HG02571 (cell line): Measurements from ENCODE around the gene TMEM256.

ENCODE experiments used
- ATAC-seq: cut with Tn5 transposase; IDR thresholded peaks from one replicate; pipeline ENCODE4 v1.9.1; 2021; ENCODE audit warnings: mild to moderate bottlenecking, moderate library complexity; ENCODE audit not compliant: unreplicated experiment

The TMEM256 gene

DNA sequence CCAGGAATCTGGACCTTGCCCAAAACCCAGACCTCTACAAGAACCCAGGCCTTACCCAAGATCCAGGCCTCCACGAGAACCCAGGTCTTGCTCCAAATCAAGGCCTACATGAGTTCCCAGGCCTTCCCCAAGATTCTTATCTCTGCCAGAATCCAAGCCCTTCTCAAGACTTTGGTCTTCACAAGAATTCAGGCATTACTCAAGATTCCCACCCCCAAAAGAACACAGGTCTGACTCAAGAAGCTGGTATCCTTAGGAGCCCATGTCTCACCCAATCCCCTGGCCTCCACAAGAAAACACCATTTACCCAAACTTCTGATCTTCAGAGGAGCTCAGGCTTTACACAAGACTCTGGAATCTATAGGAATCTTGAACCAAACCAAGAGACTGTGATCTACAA is 27.3 kb upstream of the TMEM256 start:
- no peak for ATAC-seq

DNA sequence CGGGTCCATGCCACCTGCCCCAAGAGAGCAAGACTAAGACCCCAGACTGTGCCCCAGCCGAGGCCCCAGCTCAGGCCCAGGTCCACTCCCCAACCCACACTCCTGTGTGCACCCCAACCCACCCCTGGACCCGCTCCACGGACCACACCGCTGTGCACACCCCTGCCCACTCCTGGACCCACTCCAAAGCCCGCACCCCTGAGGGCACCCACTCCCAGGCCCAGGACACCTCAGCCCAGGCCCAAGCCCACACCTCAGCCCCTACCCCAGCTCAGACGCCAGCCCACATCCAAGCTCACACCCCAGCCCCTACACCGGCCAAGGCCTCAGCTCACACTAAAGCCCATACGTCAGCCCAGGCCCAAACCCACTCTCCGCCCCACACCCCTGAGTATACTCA is 25.8 kb upstream of the TMEM256 start:
- ATAC-seq = no peak

DNA sequence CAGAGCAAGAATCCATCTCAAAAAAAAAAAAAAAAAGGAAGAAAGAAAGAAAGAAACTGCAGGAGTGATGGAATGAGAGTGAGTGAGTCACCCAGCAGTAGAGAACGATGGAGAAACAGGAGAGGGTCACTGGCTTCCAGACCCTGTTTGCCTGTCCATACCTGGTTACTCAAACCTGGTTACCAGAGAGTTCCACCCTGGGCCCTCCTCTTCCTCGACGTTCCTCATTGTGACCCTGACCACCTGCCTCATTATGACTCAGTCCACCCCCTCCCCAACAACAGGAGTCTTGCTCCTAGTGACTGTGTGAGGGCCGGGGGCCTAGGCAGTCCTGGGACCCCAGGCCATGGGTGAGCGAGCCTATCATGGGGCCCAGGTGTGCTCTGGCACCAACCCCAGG is 24.7 kb upstream of the TMEM256 start, which contains the start of gene SPEM3:
Gene SPEM3 (plus strand): TSS at position 301 of the 400 bp plus-strand sequence. CDS start 46 bp downstream, at position 347.
- ATAC-seq = no peak

DNA sequence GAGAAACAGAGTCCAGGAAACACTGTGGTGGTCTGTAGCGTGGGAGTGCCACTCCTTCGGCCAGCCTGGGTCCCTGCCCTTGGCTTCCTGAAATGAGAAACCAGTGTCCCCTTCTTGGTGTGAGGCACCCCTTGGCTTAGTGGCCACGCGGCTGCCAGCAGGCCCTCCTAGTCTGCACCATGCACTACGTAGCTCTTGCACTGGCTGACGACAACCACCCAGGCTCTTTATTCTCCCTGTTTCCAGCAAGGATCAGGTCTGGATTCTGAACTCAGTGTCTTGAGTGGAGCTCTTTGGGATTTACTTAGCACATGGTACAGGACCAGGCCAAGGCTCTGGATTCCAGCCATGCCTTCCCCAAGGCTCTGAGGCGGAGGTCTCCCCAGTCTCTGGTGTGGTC is 23.7 kb upstream of the TMEM256 start:
- no peak for ATAC-seq

- ATAC-seq = no peak
Observed at GRCh38 chr17:7426896-7427489, 23.1 kb upstream of the TMEM256 start.

GRCh38 chr17:7426203-7426863 is 22.4 kb upstream of the TMEM256 start:
- no peak for ATAC-seq

DNA sequence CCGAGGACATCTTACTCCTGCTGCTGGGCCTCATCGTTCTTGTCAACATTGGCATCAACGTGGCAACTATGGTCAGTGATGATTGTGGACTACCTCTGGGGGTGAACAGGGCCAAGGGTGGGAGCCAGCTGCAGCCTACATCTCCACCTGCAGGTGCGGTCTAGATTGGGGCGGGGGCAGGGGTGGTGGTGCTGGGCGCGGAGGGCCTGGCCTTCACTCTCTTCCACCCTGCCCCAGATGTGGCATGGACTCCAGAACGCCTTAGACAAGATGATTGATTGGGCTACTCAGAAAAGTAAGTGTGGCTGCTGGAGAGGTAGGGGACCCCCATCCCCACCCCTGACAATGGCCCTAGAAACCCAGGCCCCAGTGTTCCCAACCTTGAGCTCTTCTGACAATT is 21.9 kb upstream of the TMEM256 start:
- no peak for ATAC-seq

- no peak for ATAC-seq
Observed at GRCh38 chr17:7425316-7425715, 21.4 kb upstream of the TMEM256 start, which contains the start of gene SPEM2. Gene SPEM2 (plus strand): TSS chr17:7425616. CDS start chr17:7425689, 73 bp downstream.

DNA sequence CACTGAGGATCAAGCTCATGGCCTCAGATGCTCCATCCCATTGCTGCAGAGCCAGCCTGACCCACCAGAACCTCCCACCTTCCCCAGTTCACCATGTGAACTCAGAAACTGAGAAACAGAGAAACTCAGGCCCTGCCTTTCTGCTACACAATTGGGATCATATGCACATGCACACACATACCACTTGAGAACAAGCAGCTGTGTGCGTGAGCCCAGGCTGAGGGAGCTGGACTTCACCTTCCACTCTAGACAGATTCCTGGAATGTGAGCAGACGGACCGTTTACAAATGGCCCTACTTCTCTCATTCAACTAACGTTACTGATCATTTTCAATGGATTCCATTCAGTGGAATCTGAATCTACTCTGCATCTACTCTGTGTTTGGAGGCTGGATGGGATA is 19.8 kb upstream of the TMEM256 start:
- ATAC-seq = no peak

DNA sequence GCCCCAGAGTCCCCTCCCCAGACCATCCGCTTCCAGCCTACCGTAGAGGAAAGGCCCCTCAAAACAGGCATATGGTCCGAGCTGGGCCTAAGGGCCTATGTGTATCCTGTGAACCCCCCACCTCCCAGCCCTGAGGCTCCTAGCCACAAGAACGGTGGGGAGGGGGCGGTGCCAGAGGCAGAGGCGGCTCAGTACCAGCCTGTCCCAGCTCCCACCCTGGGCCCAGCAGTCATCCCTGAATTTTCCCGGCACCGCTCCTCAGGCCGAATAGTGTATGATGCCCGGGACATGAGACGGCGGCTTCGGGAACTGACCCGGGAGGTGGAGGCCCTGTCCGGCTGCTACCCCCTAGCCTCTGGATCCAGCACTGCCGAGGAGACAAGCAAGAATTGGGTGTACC is 17.3 kb upstream of the TMEM256 start:
- no peak for ATAC-seq

DNA sequence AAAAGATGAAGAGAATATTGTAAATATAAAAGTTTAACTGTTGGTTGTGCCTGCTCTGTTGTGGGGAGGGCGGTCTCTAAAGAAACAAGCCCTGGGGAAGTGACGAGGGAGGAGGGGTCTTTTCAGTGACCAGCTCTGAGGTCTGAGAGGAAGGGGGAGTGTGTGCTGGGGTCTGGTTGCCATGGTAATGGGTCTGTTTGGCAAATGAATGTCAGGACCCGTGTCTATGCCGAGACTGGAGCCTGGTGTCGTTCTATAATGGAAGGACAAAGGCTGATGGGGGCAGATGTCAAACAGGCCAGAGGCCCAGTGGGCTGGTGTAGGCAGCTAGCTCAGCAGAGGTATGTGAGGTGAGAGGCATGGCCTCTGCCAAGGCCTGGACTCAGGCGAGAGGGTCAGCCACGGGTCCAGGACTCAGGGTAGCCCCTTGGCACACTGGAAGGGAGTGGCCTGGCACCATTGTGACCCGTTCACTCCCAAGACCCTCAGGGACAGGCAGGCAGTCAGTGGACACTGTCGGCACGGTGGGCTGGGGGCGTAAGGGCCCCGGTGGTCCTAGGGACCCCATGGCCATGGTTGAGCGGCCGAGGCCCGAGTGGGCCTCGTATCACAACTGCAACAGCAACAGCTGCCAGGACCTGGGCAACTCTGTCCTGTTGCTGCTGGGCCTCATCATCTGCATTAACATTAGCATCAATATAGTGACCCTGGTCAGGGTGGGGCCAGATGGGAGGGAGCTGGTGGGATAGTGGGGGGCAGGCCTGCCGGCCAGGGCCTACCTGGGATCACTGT is 16.1 kb upstream of the TMEM256 start, which contains the start of gene SPEM1:
Gene SPEM1 (plus strand): TSS at position 506 of the 792 bp plus-strand sequence. CDS start 61 bp downstream, at position 567.
- no peak for ATAC-seq

- ATAC-seq = no peak
Observed at GRCh38 chr17:7418472-7419152, 14.7 kb upstream of the TMEM256 start.

GRCh38 chr17:7417056-7417655 is 13.3 kb upstream of the TMEM256 start:
- no peak for ATAC-seq

DNA sequence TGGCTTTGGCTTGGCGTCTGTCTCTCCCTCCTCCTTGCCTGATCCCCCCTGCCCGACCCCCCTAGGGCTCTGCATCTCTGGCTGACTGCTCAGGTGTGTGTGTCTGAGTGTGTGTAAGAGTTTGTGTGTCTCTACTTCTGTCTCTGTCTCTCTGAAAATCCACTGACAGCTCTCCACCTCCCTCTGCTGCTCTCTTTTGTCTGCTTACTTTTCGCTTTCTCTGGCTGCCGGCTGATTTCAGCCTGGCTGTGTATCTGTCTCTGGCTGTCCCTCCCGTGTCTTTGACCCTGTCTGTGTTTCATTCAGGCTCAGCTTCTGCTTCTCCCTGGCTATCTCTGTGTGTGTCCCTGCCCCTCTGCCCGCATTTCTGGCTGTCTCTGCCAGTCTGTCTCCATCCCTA is 12.4 kb upstream of the TMEM256 start:
- ATAC-seq = no peak

GRCh38 chr17:7415784-7416183 is 11.9 kb upstream of the TMEM256 start:
- no peak for ATAC-seq

DNA sequence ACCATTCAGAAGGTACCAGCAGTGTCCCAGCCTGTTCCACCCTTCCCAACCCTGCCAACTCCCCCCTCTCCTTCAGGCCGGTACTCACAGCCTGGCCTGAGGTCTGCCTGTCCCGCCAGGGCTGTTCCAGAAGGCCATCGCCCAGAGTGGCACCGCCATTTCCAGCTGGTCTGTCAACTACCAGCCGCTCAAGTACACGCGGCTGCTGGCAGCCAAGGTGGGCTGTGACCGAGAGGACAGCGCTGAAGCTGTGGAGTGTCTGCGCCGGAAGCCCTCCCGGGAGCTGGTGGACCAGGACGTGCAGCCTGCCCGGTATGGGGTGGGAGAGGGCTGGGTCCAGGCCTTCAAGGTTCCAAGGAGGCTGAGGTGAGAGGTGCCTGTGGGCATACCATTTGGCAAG is 10.9 kb upstream of the TMEM256 start:
- ATAC-seq = no peak

GRCh38 chr17:7413346-7413985 is 9.6 kb upstream of the TMEM256 start:
- ATAC-seq = no peak

- no peak for ATAC-seq
Observed at GRCh38 chr17:7411427-7411750, 7.5 kb upstream of the TMEM256 start.

- no peak for ATAC-seq
Observed at GRCh38 chr17:7410634-7411426, 6.9 kb upstream of the TMEM256 start.

DNA sequence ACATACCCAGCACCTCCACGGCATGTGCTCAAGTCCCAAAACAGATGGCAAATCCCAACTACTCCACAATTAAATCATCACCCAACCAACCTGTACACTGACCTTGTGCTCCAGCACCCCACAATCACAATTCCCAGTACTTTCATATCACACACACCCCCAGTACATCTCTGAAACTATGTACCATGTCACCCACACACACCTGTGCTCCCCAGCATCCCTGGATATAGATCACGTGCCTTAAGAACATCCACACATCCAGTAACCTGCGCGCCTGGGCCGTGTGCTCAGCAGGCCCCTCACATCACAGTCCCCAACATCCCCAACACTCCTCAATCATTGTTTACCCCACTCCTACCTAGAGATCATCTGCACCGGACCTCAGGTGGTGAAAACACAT is 5.8 kb upstream of the TMEM256 start:
- no peak for ATAC-seq
